ENCODE data around the gene PACSIN2. TPM values are rescaled to one million over a fixed set of nuclear protein-coding genes. Genes with fewer than 3 reads are reported as not detected.

Gene PACSIN2
- total and polyA plus RNA-seq, 2 of the 13 experiments (the other 11 are each of a cell fraction or from before 2014, with no cell fraction given): 54.1 to 68.8 TPM

DNA sequence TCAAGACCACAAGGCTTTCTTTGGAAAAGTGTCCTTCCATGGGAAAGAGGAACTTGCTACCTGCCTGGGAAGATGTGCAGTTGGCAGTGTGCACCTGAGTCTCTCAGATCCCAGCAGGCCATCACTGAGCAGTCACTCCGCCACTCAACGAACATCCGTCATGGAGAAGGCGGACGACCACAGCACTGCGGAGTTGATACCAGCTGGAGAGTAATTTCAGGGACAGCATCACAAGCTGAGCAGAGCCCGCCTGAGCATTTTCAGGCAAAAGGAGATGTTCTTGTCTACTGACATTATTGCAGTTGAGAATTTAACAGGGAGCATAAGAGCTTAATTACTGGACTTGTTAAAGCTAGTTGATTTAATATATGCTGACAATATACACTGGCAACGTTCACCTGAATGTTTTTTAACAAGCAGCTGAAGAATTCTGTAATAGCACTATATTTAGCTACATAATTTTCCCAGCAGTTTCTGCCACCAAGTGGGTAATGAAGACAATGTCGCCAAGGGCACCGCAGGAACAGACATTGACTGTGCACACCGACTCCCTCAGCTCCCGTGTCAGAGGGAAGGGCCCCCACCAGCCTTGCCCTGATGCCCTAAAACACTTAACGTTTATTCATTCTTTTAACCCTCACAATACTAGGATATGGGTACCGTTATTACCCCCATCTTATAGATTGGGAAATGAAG is 105.4 kb downstream of the PACSIN2 start (continued):
- TF ChIP-seq CBX5 (CRISPR knock-in tag; IDR thresholded peaks at IDR 0.05; ENCODE audit: borderline replicate concordance) (no peak), TOPORS (CRISPR knock-in tag; IDR thresholded peaks at IDR 0.05) (no peak), SP140L (CRISPR knock-in tag; IDR thresholded peaks at IDR 0.05; ENCODE audit: borderline replicate concordance) (no peak)
- TF ChIP-seq, protein P1, sequence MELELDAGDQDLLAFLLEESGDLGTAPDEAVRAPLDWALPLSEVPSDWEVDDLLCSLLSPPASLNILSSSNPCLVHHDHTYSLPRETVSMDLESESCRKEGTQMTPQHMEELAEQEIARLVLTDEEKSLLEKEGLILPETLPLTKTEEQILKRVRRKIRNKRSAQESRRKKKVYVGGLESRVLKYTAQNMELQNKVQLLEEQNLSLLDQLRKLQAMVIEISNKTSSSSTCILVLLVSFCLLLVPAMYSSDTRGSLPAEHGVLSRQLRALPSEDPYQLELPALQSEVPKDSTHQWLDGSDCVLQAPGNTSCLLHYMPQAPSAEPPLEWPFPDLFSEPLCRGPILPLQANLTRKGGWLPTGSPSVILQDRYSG (CRISPR knock-in tag; IDR thresholded peaks at IDR 0.05): no peak
- TF ChIP-seq, protein P2, sequence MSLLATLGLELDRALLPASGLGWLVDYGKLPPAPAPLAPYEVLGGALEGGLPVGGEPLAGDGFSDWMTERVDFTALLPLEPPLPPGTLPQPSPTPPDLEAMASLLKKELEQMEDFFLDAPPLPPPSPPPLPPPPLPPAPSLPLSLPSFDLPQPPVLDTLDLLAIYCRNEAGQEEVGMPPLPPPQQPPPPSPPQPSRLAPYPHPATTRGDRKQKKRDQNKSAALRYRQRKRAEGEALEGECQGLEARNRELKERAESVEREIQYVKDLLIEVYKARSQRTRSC (CRISPR knock-in tag; IDR thresholded peaks at IDR 0.05; ENCODE audit: low read depth): no peak

DNA sequence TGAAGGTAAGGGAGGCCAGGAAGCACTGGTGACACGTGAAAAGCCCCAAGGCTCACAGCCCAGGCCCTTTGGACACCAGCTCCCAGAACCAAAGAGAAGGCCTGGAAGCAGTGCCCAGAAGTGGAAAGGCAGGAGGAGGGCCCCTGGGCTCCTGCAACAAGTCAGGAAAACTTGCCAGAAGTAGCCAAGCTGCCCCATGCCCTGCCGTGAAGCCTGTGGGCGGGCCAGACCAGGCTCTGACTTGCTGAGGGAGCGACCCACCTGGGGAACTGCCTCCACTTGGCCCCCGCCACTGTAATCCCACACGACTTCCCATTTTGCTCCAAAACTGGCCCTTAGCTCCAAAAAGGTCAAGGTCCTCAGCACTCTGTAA is 106.6 kb downstream of the PACSIN2 start:
- WGBS (ENCODE audit: low lambda C conversion rate): 97% methylated on average over 6 of the region's 6 CpGs
- no peak for ATAC-seq
- POLR2A ChIA-PET: interaction anchor here (1.0 kb wide), 1 partner anchor 110 kb away, joined by 3 read pairs; no protein-coding TSS in a partner anchor
- CTCF ChIA-PET (ENCODE audit: low intra/inter-chr PET ratio, low total read pairs): no interaction called here
- Histone ChIP-seq H3K9me3 (ENCODE audit: low read length) (no peaks in the 10 kb centered on the region), H3K79me2 (ENCODE audit: insufficient read depth, low read length) (peaks cover 57% of the 10 kb centered on the region), H2AFZ (ENCODE audit: low read length) (no peak overlapping the region), H3K9ac (ENCODE audit: insufficient read depth, low read depth, low read length) (no peak overlapping the region), H3K27ac (ENCODE audit: extremely low read length, insufficient read depth, low read length) (no peak overlapping the region), H3K4me3 (replicated peaks in 1 of 3; ENCODE audit: insufficient read depth in 1 of 3, low read depth in 2 of 3, low read length in 3 of 3) (no peak overlapping the region), H3K36me3 (replicated peaks in 1 of 2; ENCODE audit: control insufficient read depth in 1 of 2, insufficient read depth in 2 of 2, low read length in 2 of 2) (peaks cover 27 to 65% of the 10 kb centered on the region in 2 experiments), H3K4me2 (ENCODE audit: low read depth, low read length) (no peak overlapping the region), H3K4me1 (ENCODE audit: insufficient read depth, low read length) (peaks cover 32% of the 10 kb centered on the region), H4K20me1 (ENCODE audit: insufficient read depth, low read length) (peaks cover 4% of the 10 kb centered on the region; the same call in 1 of the 2 replicates), H3K27me3 (ENCODE audit: control insufficient read depth in 1 of 2, insufficient read depth in 2 of 2, low read length in 2 of 2) (no peaks in the 10 kb centered on the region)
- TF ChIP-seq ZNF432 (CRISPR knock-in tag; IDR thresholded peaks at IDR 0.05; ENCODE audit: borderline replicate concordance) (no peak), SRSF9 (IDR thresholded peaks at IDR 0.05; ENCODE audit: borderline replicate concordance, insufficient read depth, low read depth, low read length, poor library complexity, severe bottlenecking) (no peak), ADNP (CRISPR knock-in tag; IDR thresholded peaks at IDR 0.05) (no peak), YY1 (IDR thresholded peaks at IDR 0.05; ENCODE audit: insufficient read depth, insufficient replicate concordance, low read depth, low read length) (no peak), ISL2 (CRISPR knock-in tag; IDR thresholded peaks at IDR 0.05) (no peak)
- no peak for DNase-seq (ENCODE audit: low spot score)
- BruUV-seq (replicated peaks): no TSS peak
- in situ Hi-C loops (cut with HindIII; ENCODE audit: extremely low pct_ligation_motif_present, low pct_unique_long_range_greater_than_20kb): no loop called here
- no peak for FAIRE-seq
- intact Hi-C loops (cut with micrococcal nuclease; ENCODE audit: unreplicated experiment): no loop called here
